GM11168 (cell line): Measurements from ENCODE around the gene COX10.

Source experiments
- in situ Hi-C: fragments of 300-500 bp; cut with MboI; formaldehyde crosslinking; loops from one replicate; pipeline ENCODE4 v1.12.0; 2022; ENCODE audit warnings: low sequenced_read_pairs; ENCODE audit not compliant: unreplicated experiment

The COX10 gene

GRCh38 chr17:14236032-14236431, 166.7 kb downstream of the COX10 start:
- in situ Hi-C loops = loop anchor here (10.0 kb wide), 1 partner anchor 211 kb away; no protein-coding TSS in a partner anchor

GRCh38 chr17:14236762-14237161, 167.5 kb downstream of the COX10 start, which contains the start of gene CDRT15:
CDRT15 (minus strand) TSS chr17:14236862; CDS start chr17:14236833, 29 bp downstream.
- in situ Hi-C loops = loop anchor here (10.0 kb wide), 1 partner anchor 212 kb away; no protein-coding TSS in a partner anchor

- in situ Hi-C loops = loop anchor here (10.0 kb wide), 1 partner anchor 214 kb away; no protein-coding TSS in a partner anchor
These were observed 170.0 kb downstream of the COX10 start for GRCh38 chr17:14239271-14239670.

- in situ Hi-C loops = no loop called here
These were observed 175.7 kb downstream of the COX10 start for GRCh38 chr17:14245002-14245401.

- in situ Hi-C loops = no loop called here
These were observed 176.3 kb downstream of the COX10 start for GRCh38 chr17:14245629-14246028.
